ENCODE results near the gene LRRN3. TPM values are rescaled to one million over a fixed set of nuclear protein-coding genes. Genes with fewer than 3 reads are reported as not detected.

LRRN3 gene
- total RNA-seq, 6 donors from 2014 or later: 0.89 to 5.4 (median 2.6) TPM; not detected in 1

DNA sequence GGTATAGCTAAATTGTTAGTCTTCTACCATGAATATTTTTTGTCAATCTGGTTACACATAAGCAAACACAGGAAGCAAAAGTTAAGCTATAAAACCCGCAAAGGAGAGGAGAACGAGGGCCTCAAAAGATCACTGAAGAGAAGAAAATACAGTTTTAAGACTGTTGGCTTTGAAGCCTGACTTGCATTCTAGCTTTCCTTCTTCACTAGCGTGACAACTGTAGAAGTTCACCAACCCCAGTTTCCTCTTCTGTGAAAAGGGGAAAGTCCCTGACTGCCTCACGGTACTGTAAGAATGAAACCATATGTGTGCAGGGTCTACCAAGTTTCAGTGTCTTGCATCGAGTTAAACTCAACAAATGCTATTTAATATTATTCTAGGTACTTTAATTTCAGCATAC is 7.5 kb upstream of the LRRN3 start:
- Histone ChIP-seq H3K4me1 (no peaks in the 10 kb centered on the region), H3K36me3 (no peaks in the 10 kb centered on the region), H3K27me3 (no peaks in the 10 kb centered on the region), H3K4me3 (no peak overlapping the region), H3K9me3 (no peaks in the 10 kb centered on the region), H3K27ac (no peak overlapping the region)
- 39 to 42% methylated on average over 5 of the region's 5 CpGs for WGBS, 2 donors
- peak in 1 of 2 donors; percentile 56 for ATAC-seq (ENCODE audit: low FRiP score in 2 of 2)
- no peak for DNase-seq
- TF ChIP-seq EP300 (IDR thresholded peaks at IDR 0.05): no peak
- no peak for TF ChIP-seq POLR2A (IDR thresholded peaks at IDR 0.05)
- TF ChIP-seq POLR2AphosphoS5 (IDR thresholded peaks at IDR 0.05): no peak
- TF ChIP-seq, protein P1, sequence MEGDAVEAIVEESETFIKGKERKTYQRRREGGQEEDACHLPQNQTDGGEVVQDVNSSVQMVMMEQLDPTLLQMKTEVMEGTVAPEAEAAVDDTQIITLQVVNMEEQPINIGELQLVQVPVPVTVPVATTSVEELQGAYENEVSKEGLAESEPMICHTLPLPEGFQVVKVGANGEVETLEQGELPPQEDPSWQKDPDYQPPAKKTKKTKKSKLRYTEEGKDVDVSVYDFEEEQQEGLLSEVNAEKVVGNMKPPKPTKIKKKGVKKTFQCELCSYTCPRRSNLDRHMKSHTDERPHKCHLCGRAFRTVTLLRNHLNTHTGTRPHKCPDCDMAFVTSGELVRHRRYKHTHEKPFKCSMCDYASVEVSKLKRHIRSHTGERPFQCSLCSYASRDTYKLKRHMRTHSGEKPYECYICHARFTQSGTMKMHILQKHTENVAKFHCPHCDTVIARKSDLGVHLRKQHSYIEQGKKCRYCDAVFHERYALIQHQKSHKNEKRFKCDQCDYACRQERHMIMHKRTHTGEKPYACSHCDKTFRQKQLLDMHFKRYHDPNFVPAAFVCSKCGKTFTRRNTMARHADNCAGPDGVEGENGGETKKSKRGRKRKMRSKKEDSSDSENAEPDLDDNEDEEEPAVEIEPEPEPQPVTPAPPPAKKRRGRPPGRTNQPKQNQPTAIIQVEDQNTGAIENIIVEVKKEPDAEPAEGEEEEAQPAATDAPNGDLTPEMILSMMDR (IDR thresholded peaks at IDR 0.05): no peak

DNA sequence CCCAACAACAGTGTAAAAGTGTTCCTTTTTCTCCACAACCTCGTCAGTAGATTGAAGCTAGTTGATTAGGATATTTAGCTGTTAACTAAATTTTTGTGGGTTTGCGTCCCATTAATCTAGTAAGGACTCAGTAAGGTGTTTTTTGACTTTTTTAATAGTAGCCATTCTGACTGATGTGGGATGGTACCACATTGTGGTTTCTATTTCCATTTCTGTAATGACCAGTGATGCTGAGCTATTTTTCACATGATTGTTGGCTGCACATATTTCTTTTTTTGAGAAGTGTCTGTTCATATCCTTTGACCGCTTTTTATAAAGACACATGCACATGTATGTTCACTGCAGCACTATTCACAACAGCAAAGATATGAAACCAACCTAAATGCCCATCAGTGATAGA is 5.6 kb upstream of the LRRN3 start:
- Histone ChIP-seq H3K4me3 (no peak overlapping the region), H3K9me3 (no peaks in the 10 kb centered on the region), H3K4me1 (no peaks in the 10 kb centered on the region), H3K27ac (no peak overlapping the region), H3K36me3 (no peaks in the 10 kb centered on the region), H3K27me3 (no peaks in the 10 kb centered on the region)
- WGBS, 2 donors: 93 to 97% methylated on average over 3 of the region's 3 CpGs
- TF ChIP-seq EP300 (IDR thresholded peaks at IDR 0.05) (no peak), POLR2AphosphoS5 (IDR thresholded peaks at IDR 0.05) (no peak), POLR2A (IDR thresholded peaks at IDR 0.05) (no peak)
- TF ChIP-seq, protein P1 (IDR thresholded peaks at IDR 0.05): no peak
- DNase-seq (no peak), ATAC-seq (ENCODE audit: low FRiP score in 2 of 2) (no peak)

DNA sequence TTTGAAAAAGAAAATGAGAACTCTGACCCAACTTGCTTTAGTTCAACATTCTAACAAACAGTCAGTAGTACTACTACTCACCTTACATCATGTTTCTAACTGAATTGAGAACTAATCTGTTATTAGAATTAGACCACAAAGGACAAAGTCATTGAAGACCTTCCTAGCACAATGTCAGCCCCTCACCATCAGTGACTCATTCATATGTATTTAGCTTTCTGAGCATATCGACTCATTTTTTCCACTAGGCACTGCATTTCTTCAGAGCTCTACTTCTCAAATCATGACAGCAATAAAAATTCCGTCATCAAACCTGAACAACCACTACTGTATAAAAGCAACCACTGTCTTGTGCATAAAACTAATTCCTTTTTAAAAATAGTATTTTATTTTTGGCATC is 4.4 kb upstream of the LRRN3 start:
- ATAC-seq (ENCODE audit: low FRiP score in 2 of 2): no peak
- H3K4me3 ChIP-seq: no peak overlapping the region
- H3K27ac ChIP-seq: no peak overlapping the region
- no peaks in the 10 kb centered on the region for H3K27me3 ChIP-seq
- TF ChIP-seq POLR2A (IDR thresholded peaks at IDR 0.05) (no peak), EP300 (IDR thresholded peaks at IDR 0.05) (no peak), POLR2AphosphoS5 (IDR thresholded peaks at IDR 0.05) (no peak)
- TF ChIP-seq, protein P1 (IDR thresholded peaks at IDR 0.05): no peak
- no peaks in the 10 kb centered on the region for H3K36me3 ChIP-seq
- WGBS, 2 donors: 86 to 95% methylated on average over 2 of the region's 2 CpGs
- DNase-seq: no peak
- H3K4me1 ChIP-seq: no peaks in the 10 kb centered on the region
- no peaks in the 10 kb centered on the region for H3K9me3 ChIP-seq

DNA sequence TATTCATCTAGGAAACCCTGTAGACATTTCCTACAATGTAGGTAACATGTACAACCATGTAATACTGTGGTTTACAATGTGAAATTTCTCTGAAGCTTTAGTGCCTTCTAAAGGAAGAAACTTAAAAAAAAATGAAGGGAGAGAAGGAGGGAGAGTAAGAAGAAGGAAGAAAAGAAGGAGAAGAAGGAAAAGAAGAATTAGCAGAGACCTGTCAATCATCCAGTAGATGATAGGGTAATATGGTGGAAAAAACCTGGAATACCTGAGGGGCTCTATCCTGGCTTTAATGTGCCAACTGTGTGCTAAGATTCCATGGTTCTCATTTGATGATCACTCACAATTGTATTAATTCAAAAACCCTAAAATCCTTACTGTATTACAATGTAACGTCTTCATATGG is 2.6 kb upstream of the LRRN3 start:
- Histone ChIP-seq H3K27ac (no peak overlapping the region), H3K4me1 (no peaks in the 10 kb centered on the region), H3K4me3 (no peak overlapping the region), H3K9me3 (no peaks in the 10 kb centered on the region), H3K27me3 (no peaks in the 10 kb centered on the region), H3K36me3 (no peaks in the 10 kb centered on the region)
- DNase-seq (no peak), ATAC-seq (ENCODE audit: low FRiP score in 2 of 2) (no peak)
- no peak for TF ChIP-seq EP300 (IDR thresholded peaks at IDR 0.05)
- TF ChIP-seq, protein P1 (IDR thresholded peaks at IDR 0.05): no peak
- no peak for TF ChIP-seq POLR2A (IDR thresholded peaks at IDR 0.05)
- no peak for TF ChIP-seq POLR2AphosphoS5 (IDR thresholded peaks at IDR 0.05)
- 93 to 95% methylated on average over 1 of the region's 1 CpG for WGBS, 2 donors

DNA sequence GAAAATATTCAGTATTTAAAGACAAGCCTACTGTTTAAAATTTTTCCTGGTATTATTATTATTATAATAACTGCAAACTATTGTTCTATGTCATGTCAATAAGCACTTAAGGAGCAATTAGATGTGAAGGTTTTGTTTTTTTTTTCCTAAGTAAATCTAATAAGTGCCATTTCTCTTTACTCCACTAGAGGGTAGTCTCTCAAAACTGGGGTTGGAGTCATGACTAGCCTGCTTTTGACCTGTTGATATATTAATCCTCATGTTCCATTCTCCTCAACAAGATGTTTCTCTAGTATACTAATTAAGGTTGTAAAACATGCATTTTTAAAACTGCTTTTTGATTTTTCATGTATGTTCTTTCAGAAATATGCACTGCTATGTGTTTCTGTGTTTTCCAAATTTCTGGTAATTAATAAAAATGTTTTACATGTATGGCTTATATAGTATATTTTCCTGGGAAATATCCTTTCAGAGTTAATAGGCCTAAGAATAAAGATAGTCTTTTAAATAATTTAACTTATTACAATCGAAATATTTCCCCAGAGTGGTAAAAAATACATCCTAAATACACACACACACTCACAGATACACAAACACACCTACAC is 1.0 kb upstream of the LRRN3 start:
- no peak overlapping the region for H3K4me3 ChIP-seq

More for the DNA sequence above, 1.0 kb upstream of the LRRN3 start:
- Histone ChIP-seq H3K4me1 (no peaks in the 10 kb centered on the region), H3K27me3 (no peaks in the 10 kb centered on the region), H3K36me3 (no peaks in the 10 kb centered on the region), H3K27ac (no peak overlapping the region), H3K9me3 (no peaks in the 10 kb centered on the region)
- ATAC-seq (ENCODE audit: low FRiP score in 2 of 2) (peak in 1 of 2 donors; percentile 81), DNase-seq (no peak)
- TF ChIP-seq POLR2AphosphoS5 (IDR thresholded peaks at IDR 0.05) (no peak), EP300 (IDR thresholded peaks at IDR 0.05) (no peak), POLR2A (IDR thresholded peaks at IDR 0.05) (no peak)
- TF ChIP-seq, protein P1 (IDR thresholded peaks at IDR 0.05): peak in 5 of 6 experiments; percentile 43 to 69 (median 46)
- WGBS, 2 donors: 27 to 49% methylated on average over 1 of the region's 1 CpG

Data from upper lobe of left lung (tissue), 6 donors.